Loucy (cell line): ENCODE data around the gene TLK2.

ENCODE experiments used
- H2AFZ ChIP-seq: fragments of 200-600 bp; sonication (generic); 2 replicates; pipeline ENCODE4 v1.6.0; 2016; ENCODE audit warnings: antibody characterized with exemption, mild to moderate bottlenecking, low read length, moderate library complexity
- H3F3A ChIP-seq: fragments of 200-600 bp; 2 replicates; pipeline ENCODE4 v1.6.0; 2016; ENCODE audit warnings: antibody characterized with exemption, low read depth, mild to moderate bottlenecking
- H3K27me3 ChIP-seq: fragments of 200-600 bp; sonication (generic); 2 replicates; pipeline ENCODE4 v1.6.1; 2014; ENCODE audit warnings: low read length, mild to moderate bottlenecking; ENCODE audit not compliant: insufficient read depth, poor library complexity, severe bottlenecking
- H3K36me3 ChIP-seq: fragments of 200-600 bp; sonication (generic); 2 replicates; pipeline ENCODE4 v1.6.1; 2016; ENCODE audit warnings: low read length; ENCODE audit not compliant: insufficient read depth
- H3K4me1 ChIP-seq: fragments of 200-600 bp; sonication (generic); 2 replicates; pipeline ENCODE4 v1.5.1; 2014; ENCODE audit warnings: low read length, mild to moderate bottlenecking; ENCODE audit not compliant: insufficient read depth, poor library complexity, severe bottlenecking
- H3K4me2 ChIP-seq: fragments of 200-600 bp; sonication (generic); 2 replicates; pipeline ENCODE4 v1.6.0; 2014; ENCODE audit warnings: antibody characterized with exemption, low read length, low read depth, mild to moderate bottlenecking; ENCODE audit not compliant: poor library complexity, severe bottlenecking
- H3K4me3 ChIP-seq: fragments of 200-600 bp; sonication (generic); 2 replicates; pipeline ENCODE4 v1.5.1; 2014; ENCODE audit warnings: low read length, mild to moderate bottlenecking, mixed read lengths; ENCODE audit not compliant: poor library complexity, severe bottlenecking
- H3K79me2 ChIP-seq: fragments of 200-600 bp; sonication (generic); 2 replicates; pipeline ENCODE4 v1.6.1; 2014; ENCODE audit warnings: low read length; ENCODE audit not compliant: insufficient read depth
- H3K9ac ChIP-seq: fragments of 200-600 bp; sonication (generic); 2 replicates; pipeline ENCODE4 v1.6.0; 2014; ENCODE audit warnings: mild to moderate bottlenecking, low read depth, low read length, moderate library complexity; ENCODE audit not compliant: poor library complexity, severe bottlenecking
- H3K9me2 ChIP-seq: fragments of 200-600 bp; sonication (generic); replicated peaks from 2 replicates; pipeline ENCODE4 v1.6.1; 2016; ENCODE audit warnings: low read depth, low read length, mixed read lengths
- H3K9me3 ChIP-seq: fragments of 200-600 bp; sonication (generic); 2 replicates; pipeline ENCODE4 v1.6.1; 2014; ENCODE audit warnings: mild to moderate bottlenecking, antibody characterized with exemption, low read length, low read depth; ENCODE audit not compliant: insufficient read depth
- H4K20me1 ChIP-seq: fragments of 200-600 bp; sonication (generic); 2 replicates; pipeline ENCODE4 v1.6.0; 2014; ENCODE audit warnings: antibody characterized with exemption, low read length, mild to moderate bottlenecking; ENCODE audit not compliant: insufficient read depth, poor library complexity, severe bottlenecking
- EZH2phosphoT487 ChIP-seq: fragments of 200-600 bp; IDR thresholded peaks from 2 replicates; pipeline ENCODE4 v1.6.1; 2018; ENCODE audit warnings: antibody characterized with exemption, mild to moderate bottlenecking, moderate library complexity, borderline replicate concordance
- TF ChIP-seq, protein P1 (sequence below): fragments of 200-600 bp; sonication (generic); conservative IDR thresholded peaks from 2 replicates; pipeline ENCODE4 v1.5.1; 2014; ENCODE audit warnings: mild to moderate bottlenecking, antibody characterized with exemption, low read length

The TLK2 gene

DNA sequence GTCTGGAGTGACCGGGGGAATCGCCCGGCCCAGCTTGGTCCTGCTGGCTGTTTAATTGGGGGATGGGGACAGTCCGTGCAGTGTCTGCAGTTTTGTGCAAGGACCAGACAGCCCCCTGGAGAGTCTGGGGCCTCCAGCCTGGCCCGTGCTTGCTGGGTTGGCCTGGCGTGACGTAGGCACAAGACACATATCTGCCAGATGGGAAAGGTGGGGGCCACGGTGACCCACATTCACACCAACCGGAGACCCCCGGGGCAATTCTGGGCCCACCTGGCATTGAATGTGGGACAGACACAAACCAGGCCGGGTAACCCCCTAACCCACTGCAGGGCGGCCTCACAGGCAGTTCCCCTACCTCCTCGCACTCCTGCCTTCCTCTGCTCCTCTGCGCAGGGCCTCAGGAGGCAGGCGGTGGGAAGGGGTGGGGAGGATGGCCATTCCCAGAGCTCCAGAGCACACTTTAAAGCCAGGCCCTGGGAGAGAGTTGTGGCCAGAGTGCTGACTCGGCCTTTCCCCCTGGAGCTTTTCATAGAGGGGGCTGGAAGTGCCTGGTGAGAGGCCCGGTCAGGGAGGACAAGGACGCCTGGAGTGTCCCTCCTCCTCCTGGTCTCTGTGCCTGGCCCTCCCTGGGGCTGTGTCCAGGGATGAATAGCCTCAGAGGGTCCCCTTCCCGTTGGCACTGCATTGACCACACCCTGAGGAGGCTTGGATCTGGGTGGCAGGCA, 150.4 kb downstream of the TLK2 start:
- no peaks in the 10 kb centered on the region for H3K9me3 ChIP-seq
- H4K20me1 ChIP-seq, result no peaks in the 10 kb centered on the region
- H3K4me3 ChIP-seq, result peak overlapping the region; percentile 85
- H3K4me2 ChIP-seq, result peak overlapping the region; percentile 76
- H3K27me3 ChIP-seq, result no peaks in the 10 kb centered on the region
- H3K9ac ChIP-seq, result peak overlapping the region; percentile 70
- no peaks in the 10 kb centered on the region for H3F3A ChIP-seq
- no peak overlapping the region for H2AFZ ChIP-seq
- no peaks in the 10 kb centered on the region; the same call in 1 of the 2 replicates for H3K79me2 ChIP-seq
- H3K36me3 ChIP-seq, result no peaks in the 10 kb centered on the region
- H3K9me2 ChIP-seq, result no peaks in the 10 kb centered on the region
- TF ChIP-seq EZH2phosphoT487, result no peak
- TF ChIP-seq, protein P1, sequence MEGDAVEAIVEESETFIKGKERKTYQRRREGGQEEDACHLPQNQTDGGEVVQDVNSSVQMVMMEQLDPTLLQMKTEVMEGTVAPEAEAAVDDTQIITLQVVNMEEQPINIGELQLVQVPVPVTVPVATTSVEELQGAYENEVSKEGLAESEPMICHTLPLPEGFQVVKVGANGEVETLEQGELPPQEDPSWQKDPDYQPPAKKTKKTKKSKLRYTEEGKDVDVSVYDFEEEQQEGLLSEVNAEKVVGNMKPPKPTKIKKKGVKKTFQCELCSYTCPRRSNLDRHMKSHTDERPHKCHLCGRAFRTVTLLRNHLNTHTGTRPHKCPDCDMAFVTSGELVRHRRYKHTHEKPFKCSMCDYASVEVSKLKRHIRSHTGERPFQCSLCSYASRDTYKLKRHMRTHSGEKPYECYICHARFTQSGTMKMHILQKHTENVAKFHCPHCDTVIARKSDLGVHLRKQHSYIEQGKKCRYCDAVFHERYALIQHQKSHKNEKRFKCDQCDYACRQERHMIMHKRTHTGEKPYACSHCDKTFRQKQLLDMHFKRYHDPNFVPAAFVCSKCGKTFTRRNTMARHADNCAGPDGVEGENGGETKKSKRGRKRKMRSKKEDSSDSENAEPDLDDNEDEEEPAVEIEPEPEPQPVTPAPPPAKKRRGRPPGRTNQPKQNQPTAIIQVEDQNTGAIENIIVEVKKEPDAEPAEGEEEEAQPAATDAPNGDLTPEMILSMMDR, result no peak
- peaks cover 13% of the 10 kb centered on the region for H3K4me1 ChIP-seq

DNA sequence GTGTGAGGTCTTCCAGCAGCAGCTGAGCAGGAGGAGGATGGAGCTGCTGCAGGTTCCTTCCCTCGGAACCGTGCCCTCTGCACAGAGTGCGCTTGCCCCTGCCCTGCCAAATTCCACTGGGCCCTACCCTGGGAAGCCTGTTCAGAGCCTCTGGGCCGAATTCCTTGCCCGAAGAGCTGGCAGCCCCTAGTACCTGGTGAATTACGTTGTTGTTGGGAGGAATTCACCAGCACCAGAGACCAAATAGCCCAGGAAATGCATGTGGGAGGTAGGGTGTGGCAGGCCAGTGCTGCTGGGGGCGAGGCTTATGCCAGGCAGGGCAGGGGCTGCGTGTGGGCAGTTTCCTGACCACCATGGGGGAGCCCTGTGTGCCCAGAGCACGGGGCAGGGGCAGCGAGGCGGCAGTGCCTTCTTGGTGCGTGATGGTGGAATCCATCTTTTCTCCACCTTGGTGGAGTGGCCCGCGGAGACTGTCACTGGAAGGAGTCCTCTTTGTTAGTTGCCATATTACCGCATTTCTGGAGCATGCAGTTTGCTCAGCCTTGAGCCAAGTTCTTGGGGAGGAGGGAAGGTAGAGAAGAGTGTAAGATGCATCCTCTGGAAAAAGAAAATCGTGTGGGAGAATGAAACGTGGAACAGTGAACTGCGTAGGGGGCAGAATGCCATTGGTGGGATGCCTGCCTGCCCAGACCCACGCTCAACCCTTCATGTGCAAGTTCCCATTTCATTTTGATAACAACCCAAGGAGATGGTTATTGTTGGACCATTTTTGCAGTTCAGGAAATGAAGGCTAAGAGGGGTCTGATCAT, 151.1 kb downstream of the TLK2 start:
- Histone ChIP-seq H3K9me2 (no peaks in the 10 kb centered on the region), H2AFZ (no peak overlapping the region), H3K4me2 (peak overlapping the region; percentile 76), H3K27me3 (no peaks in the 10 kb centered on the region), H3K4me3 (no peak overlapping the region), H4K20me1 (no peaks in the 10 kb centered on the region), H3F3A (no peaks in the 10 kb centered on the region), H3K4me1 (peaks cover 13% of the 10 kb centered on the region), H3K9me3 (no peaks in the 10 kb centered on the region), H3K36me3 (no peaks in the 10 kb centered on the region), H3K9ac (no peak overlapping the region), H3K79me2 (no peaks in the 10 kb centered on the region; the same call in 1 of the 2 replicates)
- TF ChIP-seq EZH2phosphoT487, result no peak
- TF ChIP-seq, protein P1, result no peak

DNA sequence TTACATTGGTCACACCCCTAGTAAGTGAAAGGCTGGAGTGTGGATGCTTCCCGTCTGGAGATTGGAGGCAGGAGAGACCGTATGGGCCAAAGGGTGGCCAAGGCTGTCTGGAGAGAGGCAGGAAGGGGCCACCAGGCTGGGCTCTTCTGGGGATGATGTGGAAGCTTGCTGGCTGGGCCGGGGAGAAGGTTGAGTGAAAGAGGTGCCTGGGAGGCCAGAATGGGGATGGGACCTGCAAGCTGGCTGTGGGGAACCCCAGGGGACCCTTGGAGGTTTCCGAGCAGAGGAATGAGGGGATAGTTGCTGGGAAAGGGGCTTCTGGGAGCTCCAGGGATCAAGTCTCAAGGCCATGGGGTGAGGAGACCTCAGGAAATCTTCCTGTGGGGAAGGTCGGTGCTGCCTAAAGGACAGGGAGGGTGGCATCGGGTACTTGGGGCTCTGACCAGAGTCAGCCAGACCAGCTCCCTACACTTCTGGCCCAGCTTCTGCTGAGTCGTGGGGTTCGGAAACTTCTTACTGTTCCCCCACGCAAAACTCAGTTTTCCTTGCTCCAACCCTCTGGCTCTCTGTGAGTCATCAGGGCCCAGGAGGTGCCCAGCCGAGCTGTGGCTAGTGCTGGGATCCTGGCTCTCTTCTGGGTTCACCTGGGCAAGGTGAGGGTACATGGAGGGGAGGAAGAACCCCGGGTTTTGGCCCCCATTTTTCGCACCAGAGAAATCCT, 151.9 kb downstream of the TLK2 start:
- Histone ChIP-seq H2AFZ (no peak overlapping the region), H3K79me2 (no peaks in the 10 kb centered on the region; the same call in 1 of the 2 replicates), H3K4me1 (peaks cover 13% of the 10 kb centered on the region), H3K9me3 (no peaks in the 10 kb centered on the region), H3K27me3 (no peaks in the 10 kb centered on the region), H4K20me1 (no peaks in the 10 kb centered on the region), H3F3A (no peaks in the 10 kb centered on the region), H3K4me3 (no peak overlapping the region), H3K9ac (no peak overlapping the region), H3K4me2 (no peak overlapping the region), H3K9me2 (no peaks in the 10 kb centered on the region), H3K36me3 (no peaks in the 10 kb centered on the region)
- TF ChIP-seq, protein P1, result no peak
- no peak for TF ChIP-seq EZH2phosphoT487
